Erythroblast (primary cell): ENCODE results near the gene CCN5.

ENCODE experiments used
- GATA1 ChIP-seq: IDR thresholded peaks from 2 replicates; pipeline ENCODE4 v1.6.1; 2011; ENCODE audit warnings: low read depth, mild to moderate bottlenecking, control low read depth, low read length, moderate library complexity
- POLR2A ChIP-seq: IDR thresholded peaks from 2 replicates; pipeline ENCODE4 v1.6.1; 2011; ENCODE audit warnings: mild to moderate bottlenecking, low read length

- TF ChIP-seq POLR2A (no peak), GATA1 (no peak)
Observed at GRCh38 chr20:44716309-44717106, 1.3 kb downstream of the CCN5 start.
